ENCODE data around the gene PEAK1.

The PEAK1 gene

GRCh38 chr15:77312523-77312922 is 107.4 kb downstream of the PEAK1 start:
- H3K9ac ChIP-seq (ENCODE audit: low read depth, low read length), result no peak overlapping the region
- H3K27me3 ChIP-seq (ENCODE audit: insufficient read depth, low read length), result no peaks in the 10 kb centered on the region
- H3K9me3 ChIP-seq (ENCODE audit: insufficient read depth, low read depth, low read length), result no peaks in the 10 kb centered on the region
- H3K4me1 ChIP-seq (ENCODE audit: insufficient read depth, low read length), result peaks cover 3% of the 10 kb centered on the region; the same call in 1 of the 2 replicates
- no peak overlapping the region for H3K4me3 ChIP-seq (ENCODE audit: low read length)
- no peaks in the 10 kb centered on the region for H3K36me3 ChIP-seq (ENCODE audit: insufficient read depth, low read depth, low read length)
- no peak overlapping the region for H3K27ac ChIP-seq (ENCODE audit: low read length)

- H3K9ac ChIP-seq (ENCODE audit: low read depth, low read length), result no peak overlapping the region
- H3K9me3 ChIP-seq (ENCODE audit: insufficient read depth, low read depth, low read length), result no peaks in the 10 kb centered on the region
- H3K36me3 ChIP-seq (ENCODE audit: insufficient read depth, low read depth, low read length), result no peaks in the 10 kb centered on the region
- no peaks in the 10 kb centered on the region for H3K27me3 ChIP-seq (ENCODE audit: insufficient read depth, low read length)
- H3K4me3 ChIP-seq (ENCODE audit: low read length), result no peak overlapping the region
- peaks cover 5% of the 10 kb centered on the region; the same call in 1 of the 2 replicates for H3K4me1 ChIP-seq (ENCODE audit: insufficient read depth, low read length)
- no peak overlapping the region for H3K27ac ChIP-seq (ENCODE audit: low read length)
These were observed 108.1 kb downstream of the PEAK1 start for GRCh38 chr15:77311618-77312398.

GRCh38 chr15:77311020-77311419 is 108.9 kb downstream of the PEAK1 start:
- no peak overlapping the region for H3K27ac ChIP-seq (ENCODE audit: low read length)
- H3K9ac ChIP-seq (ENCODE audit: low read depth, low read length), result no peak overlapping the region
- H3K27me3 ChIP-seq (ENCODE audit: insufficient read depth, low read length), result no peaks in the 10 kb centered on the region
- H3K4me3 ChIP-seq (ENCODE audit: low read length), result no peak overlapping the region
- H3K9me3 ChIP-seq (ENCODE audit: insufficient read depth, low read depth, low read length), result no peaks in the 10 kb centered on the region
- no peaks in the 10 kb centered on the region for H3K36me3 ChIP-seq (ENCODE audit: insufficient read depth, low read depth, low read length)
- H3K4me1 ChIP-seq (ENCODE audit: insufficient read depth, low read length), result peaks cover 9% of the 10 kb centered on the region; the same call in 1 of the 2 replicates

GRCh38 chr15:77309392-77309791 is 110.5 kb downstream of the PEAK1 start:
- no peak overlapping the region for H3K27ac ChIP-seq (ENCODE audit: low read length)
- H3K27me3 ChIP-seq (ENCODE audit: insufficient read depth, low read length), result no peaks in the 10 kb centered on the region
- no peak overlapping the region for H3K9ac ChIP-seq (ENCODE audit: low read depth, low read length)
- peaks cover 10% of the 10 kb centered on the region; the same call in 1 of the 2 replicates for H3K4me1 ChIP-seq (ENCODE audit: insufficient read depth, low read length)
- H3K9me3 ChIP-seq (ENCODE audit: insufficient read depth, low read depth, low read length), result no peaks in the 10 kb centered on the region
- no peak overlapping the region for H3K4me3 ChIP-seq (ENCODE audit: low read length)
- no peaks in the 10 kb centered on the region for H3K36me3 ChIP-seq (ENCODE audit: insufficient read depth, low read depth, low read length)

- peaks cover 13% of the 10 kb centered on the region; the same call in 1 of the 2 replicates for H3K4me1 ChIP-seq (ENCODE audit: insufficient read depth, low read length)
- no peak overlapping the region for H3K27ac ChIP-seq (ENCODE audit: low read length)
- no peak overlapping the region for H3K4me3 ChIP-seq (ENCODE audit: low read length)
- H3K9me3 ChIP-seq (ENCODE audit: insufficient read depth, low read depth, low read length), result no peaks in the 10 kb centered on the region
- no peaks in the 10 kb centered on the region for H3K36me3 ChIP-seq (ENCODE audit: insufficient read depth, low read depth, low read length)
- H3K27me3 ChIP-seq (ENCODE audit: insufficient read depth, low read length), result no peaks in the 10 kb centered on the region
- no peak overlapping the region for H3K9ac ChIP-seq (ENCODE audit: low read depth, low read length)
These were observed 114.0 kb downstream of the PEAK1 start for GRCh38 chr15:77305953-77306352.

GRCh38 chr15:77296773-77297337 is 123.0 kb downstream of the PEAK1 start:
- Histone ChIP-seq H3K27me3 (ENCODE audit: insufficient read depth, low read length) (no peaks in the 10 kb centered on the region), H3K36me3 (ENCODE audit: insufficient read depth, low read depth, low read length) (no peaks in the 10 kb centered on the region), H3K27ac (ENCODE audit: low read length) (no peak overlapping the region), H3K9me3 (ENCODE audit: insufficient read depth, low read depth, low read length) (no peaks in the 10 kb centered on the region), H3K4me1 (ENCODE audit: insufficient read depth, low read length) (no peaks in the 10 kb centered on the region), H3K4me3 (ENCODE audit: low read length) (no peak overlapping the region), H3K9ac (ENCODE audit: low read depth, low read length) (no peak overlapping the region)

GRCh38 chr15:77295446-77295845 is 124.5 kb downstream of the PEAK1 start:
- Histone ChIP-seq H3K9me3 (ENCODE audit: insufficient read depth, low read depth, low read length) (no peaks in the 10 kb centered on the region), H3K36me3 (ENCODE audit: insufficient read depth, low read depth, low read length) (no peaks in the 10 kb centered on the region), H3K4me3 (ENCODE audit: low read length) (no peak overlapping the region), H3K27ac (ENCODE audit: low read length) (no peak overlapping the region), H3K27me3 (ENCODE audit: insufficient read depth, low read length) (no peaks in the 10 kb centered on the region), H3K9ac (ENCODE audit: low read depth, low read length) (no peak overlapping the region), H3K4me1 (ENCODE audit: insufficient read depth, low read length) (no peaks in the 10 kb centered on the region)

GRCh38 chr15:77292969-77293558 is 126.8 kb downstream of the PEAK1 start:
- no peaks in the 10 kb centered on the region for H3K9me3 ChIP-seq (ENCODE audit: insufficient read depth, low read depth, low read length)
- H3K27ac ChIP-seq (ENCODE audit: low read length), result no peak overlapping the region
- H3K9ac ChIP-seq (ENCODE audit: low read depth, low read length), result no peak overlapping the region
- H3K36me3 ChIP-seq (ENCODE audit: insufficient read depth, low read depth, low read length), result no peaks in the 10 kb centered on the region
- no peaks in the 10 kb centered on the region for H3K4me1 ChIP-seq (ENCODE audit: insufficient read depth, low read length)
- H3K27me3 ChIP-seq (ENCODE audit: insufficient read depth, low read length), result no peaks in the 10 kb centered on the region
- H3K4me3 ChIP-seq (ENCODE audit: low read length), result no peak overlapping the region

- no peaks in the 10 kb centered on the region for H3K9me3 ChIP-seq (ENCODE audit: insufficient read depth, low read depth, low read length)
- H3K27me3 ChIP-seq (ENCODE audit: insufficient read depth, low read length), result no peaks in the 10 kb centered on the region
- H3K4me3 ChIP-seq (ENCODE audit: low read length), result no peak overlapping the region
- H3K36me3 ChIP-seq (ENCODE audit: insufficient read depth, low read depth, low read length), result no peaks in the 10 kb centered on the region
- no peaks in the 10 kb centered on the region for H3K4me1 ChIP-seq (ENCODE audit: insufficient read depth, low read length)
- no peak overlapping the region for H3K27ac ChIP-seq (ENCODE audit: low read length)
- H3K9ac ChIP-seq (ENCODE audit: low read depth, low read length), result no peak overlapping the region
These were observed 128.8 kb downstream of the PEAK1 start for GRCh38 chr15:77291107-77291506.

GRCh38 chr15:77287385-77287784 is 132.5 kb downstream of the PEAK1 start:
- Histone ChIP-seq H3K27me3 (ENCODE audit: insufficient read depth, low read length) (no peaks in the 10 kb centered on the region), H3K27ac (ENCODE audit: low read length) (no peak overlapping the region), H3K9ac (ENCODE audit: low read depth, low read length) (no peak overlapping the region), H3K36me3 (ENCODE audit: insufficient read depth, low read depth, low read length) (peaks cover 3% of the 10 kb centered on the region; the same call in 1 of the 2 replicates), H3K4me3 (ENCODE audit: low read length) (no peak overlapping the region), H3K9me3 (ENCODE audit: insufficient read depth, low read depth, low read length) (no peaks in the 10 kb centered on the region), H3K4me1 (ENCODE audit: insufficient read depth, low read length) (peaks cover 20% of the 10 kb centered on the region)

- no peaks in the 10 kb centered on the region for H3K27me3 ChIP-seq (ENCODE audit: insufficient read depth, low read length)
- no peak overlapping the region for H3K4me3 ChIP-seq (ENCODE audit: low read length)
- H3K36me3 ChIP-seq (ENCODE audit: insufficient read depth, low read depth, low read length), result peaks cover 3% of the 10 kb centered on the region; the same call in 1 of the 2 replicates
- H3K9ac ChIP-seq (ENCODE audit: low read depth, low read length), result no peak overlapping the region
- peaks cover 24% of the 10 kb centered on the region for H3K4me1 ChIP-seq (ENCODE audit: insufficient read depth, low read length)
- no peak overlapping the region for H3K27ac ChIP-seq (ENCODE audit: low read length)
- H3K9me3 ChIP-seq (ENCODE audit: insufficient read depth, low read depth, low read length), result no peaks in the 10 kb centered on the region
These were observed 134.6 kb downstream of the PEAK1 start for GRCh38 chr15:77285057-77285997.
